GM19395 (cell line): ENCODE results near the gene CDC14B.

Experiments used
- ATAC-seq: cut with Tn5 transposase; IDR thresholded peaks from one replicate; pipeline ENCODE4 v1.9.1; 2021; ENCODE audit warnings: mild to moderate bottlenecking, moderate library complexity; ENCODE audit not compliant: unreplicated experiment

The CDC14B gene

DNA sequence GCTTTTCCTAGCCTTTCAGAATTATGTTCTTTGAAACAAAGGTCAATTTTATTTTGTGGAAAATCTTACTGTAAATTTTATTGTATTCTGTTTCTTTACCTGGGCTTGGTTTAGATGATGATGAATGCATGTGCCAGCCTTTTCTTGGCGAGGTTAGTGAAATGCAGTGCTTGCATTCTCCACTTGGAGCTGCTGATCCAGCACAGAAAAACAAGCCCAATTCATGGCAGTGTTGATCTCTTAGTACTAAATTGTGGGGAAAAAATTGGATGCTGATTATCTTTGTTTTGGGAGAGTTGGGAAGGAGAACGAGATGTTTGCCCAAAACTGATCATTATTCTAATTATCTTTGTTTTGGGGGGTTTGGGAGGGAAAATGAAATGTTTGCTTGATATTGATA lies 166.0 kb downstream of the CDC14B start:
- no peak for ATAC-seq

DNA sequence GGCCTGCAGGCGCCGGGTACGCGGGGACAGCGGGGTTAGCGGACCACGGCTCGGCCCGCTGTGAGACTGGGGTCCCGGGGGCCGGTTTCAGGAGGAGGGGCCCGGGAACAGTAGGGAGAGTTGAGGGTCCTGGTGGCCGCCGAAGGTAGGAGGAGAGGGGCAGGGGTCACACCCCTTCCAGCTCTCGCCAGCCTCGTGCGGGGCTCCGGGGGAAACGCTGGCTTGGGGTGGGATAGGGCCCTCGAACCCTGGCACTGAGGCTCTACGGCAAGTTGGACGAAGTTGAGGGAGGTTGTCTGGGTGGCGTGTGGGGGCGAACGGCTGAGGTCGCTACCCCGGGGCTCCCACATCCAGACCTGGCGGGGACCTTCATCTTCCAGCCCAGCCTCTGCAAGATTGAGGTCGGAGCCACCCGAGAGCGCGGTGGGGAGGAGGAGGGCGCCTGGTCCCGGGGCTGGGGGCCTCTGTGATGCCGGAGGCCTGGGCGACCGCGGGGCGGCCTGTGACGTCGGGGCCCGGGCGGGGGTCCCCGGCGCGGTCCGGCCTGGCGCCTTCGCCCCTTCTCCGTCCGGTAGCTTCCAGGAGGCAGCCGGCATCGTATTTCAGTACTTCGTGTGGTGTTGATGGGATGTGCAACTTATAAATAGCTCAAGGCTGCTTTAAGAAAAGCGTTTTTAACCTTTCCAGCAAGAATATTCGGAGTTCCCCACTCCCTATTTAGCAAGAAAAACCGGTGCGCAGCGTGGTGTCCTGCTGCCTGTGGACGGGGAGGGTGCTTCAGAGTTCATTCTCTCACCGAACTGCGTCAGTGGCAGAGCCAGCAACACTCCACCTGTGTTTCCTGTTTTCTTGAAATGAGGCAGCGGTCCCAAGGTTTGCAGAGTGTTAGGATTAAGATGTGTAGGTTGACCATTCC lies 168.8 kb downstream of the CDC14B start:
- peak; percentile 8 for ATAC-seq
